CD4-positive, alpha-beta T cell treated with Interleukin-6 at 100 ng/mL for 8 hours (primary cell): ENCODE data around the gene RFC3.
"Not testable (repeated sequence)": the region's sequence is repeated elsewhere in the genome, so short reads cannot be mapped to it uniquely, and the experiment has no call there.

ENCODE experiments used
- DNase-seq: peaks from one replicate; pipeline ENCODE4 v3.0.0-alpha.2; 2020; ENCODE audit warnings: mixed read lengths, low spot score

RFC3 gene

DNA sequence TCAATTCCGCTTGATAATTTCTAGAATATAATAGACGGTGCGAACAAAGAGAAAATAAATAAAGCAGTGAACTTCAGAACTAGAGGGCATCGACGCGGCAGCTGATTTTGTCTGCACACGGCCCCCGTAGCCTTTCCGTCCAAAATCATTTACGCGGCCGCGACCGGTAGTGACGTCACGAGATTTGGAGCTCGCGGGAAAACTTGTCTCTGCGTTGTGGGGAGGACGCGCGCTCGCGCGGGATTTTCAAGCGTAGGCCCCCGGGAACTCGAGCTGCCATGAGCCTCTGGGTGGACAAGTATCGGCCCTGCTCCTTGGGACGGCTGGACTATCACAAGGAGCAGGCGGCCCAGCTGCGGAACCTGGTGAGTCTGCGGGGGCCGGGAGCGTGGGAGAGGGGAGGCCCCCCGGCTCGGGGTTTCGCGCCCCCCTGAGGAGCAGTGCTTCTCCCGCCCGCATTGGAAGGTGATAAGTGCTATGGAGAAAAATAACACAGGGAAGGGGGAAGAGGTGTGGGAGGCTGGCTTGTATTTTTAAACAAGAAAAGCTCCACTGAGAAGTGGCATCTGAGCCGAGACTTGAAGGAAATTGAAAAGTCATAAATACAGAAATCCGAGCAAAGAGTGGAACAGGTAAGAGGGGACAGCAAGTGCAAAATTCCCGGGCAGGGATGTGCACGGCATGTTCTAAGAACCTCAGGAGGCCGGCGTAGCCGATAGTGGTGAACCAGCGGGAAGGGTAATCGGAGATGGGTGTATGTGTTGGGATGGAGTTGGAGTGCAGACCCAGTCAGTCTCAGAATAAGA is at the start of gene RFC3:
Gene RFC3, plus strand, starts transcription at position 249 of the 806 bp plus-strand sequence. Its CDS starts 30 bp downstream, at position 279.
- peak; percentile 86 for DNase-seq

DNA sequence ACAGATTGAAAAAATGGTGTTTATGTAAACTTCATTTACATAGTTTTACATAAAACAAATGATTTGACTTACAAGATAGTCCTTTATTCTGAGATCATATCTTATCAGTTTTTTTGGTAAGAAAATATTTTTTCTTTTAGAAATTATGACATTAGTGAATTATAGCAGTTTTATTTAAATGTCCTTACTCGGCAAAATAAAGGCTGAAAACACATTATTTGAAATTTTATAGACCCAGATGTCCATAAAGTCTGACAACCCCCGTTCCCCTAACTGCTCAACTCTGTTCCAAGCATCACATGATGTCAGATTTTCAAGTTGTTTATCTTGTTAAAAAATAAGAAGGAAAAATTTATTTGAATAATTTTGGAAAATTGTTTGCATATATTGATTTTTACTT is 46.7 kb upstream of the RFC3 start:
- DNase-seq = no peak

GRCh38 chr13:33773790-33774462 is 44.0 kb upstream of the RFC3 start:
- no peak for DNase-seq

GRCh38 chr13:33775339-33776108 is 42.4 kb upstream of the RFC3 start:
- no peak for DNase-seq

DNA sequence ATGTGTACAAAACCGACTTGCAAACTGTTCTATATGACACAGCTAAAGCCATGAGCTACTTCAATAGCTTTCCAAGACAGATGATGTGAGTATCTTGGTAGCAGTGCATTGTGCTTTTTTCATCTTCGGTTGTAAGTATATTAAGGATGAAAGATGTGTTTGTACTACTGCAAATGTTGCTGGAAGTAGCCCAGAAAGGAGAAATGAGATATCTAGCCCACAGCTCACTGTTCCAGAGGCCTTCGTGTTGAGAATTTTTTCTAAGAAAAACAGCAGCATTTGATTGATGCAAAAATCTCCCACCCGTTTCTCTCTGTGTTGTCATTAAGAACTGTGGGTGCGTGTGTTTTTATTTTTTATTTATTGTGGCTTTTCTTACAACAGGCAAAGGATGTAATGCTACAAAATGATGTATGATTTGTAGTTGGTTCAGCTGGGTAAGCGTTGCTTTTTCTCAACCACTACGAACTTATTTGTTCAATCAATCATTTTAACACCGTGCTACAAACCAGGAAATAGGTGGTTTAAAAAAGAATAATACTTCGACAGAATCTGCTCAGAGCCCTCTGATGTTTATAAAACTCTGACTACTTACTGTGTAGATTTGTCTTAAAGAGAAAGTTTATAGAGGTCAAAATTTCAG is 41.6 kb upstream of the RFC3 start:
- DNase-seq = no peak

DNA sequence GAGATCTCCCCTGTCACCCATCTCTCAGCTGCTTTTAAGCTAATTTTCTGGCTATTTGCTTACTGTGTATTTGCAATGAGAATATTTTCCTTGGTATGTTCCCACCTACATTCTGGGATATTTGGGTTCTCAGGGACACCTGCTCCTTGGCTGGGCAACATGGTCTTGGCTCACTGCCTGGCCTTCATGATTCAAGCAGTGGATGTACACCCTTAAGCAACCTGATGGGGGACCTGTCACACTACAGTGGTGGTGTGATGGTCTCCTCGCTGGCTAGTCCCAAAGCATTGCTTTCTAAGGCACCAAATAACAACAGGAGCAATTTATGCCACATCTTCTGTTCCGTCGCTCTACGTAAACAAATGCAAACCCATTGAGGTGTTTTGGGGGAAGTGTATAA is 35.3 kb upstream of the RFC3 start:
- no peak for DNase-seq

DNA sequence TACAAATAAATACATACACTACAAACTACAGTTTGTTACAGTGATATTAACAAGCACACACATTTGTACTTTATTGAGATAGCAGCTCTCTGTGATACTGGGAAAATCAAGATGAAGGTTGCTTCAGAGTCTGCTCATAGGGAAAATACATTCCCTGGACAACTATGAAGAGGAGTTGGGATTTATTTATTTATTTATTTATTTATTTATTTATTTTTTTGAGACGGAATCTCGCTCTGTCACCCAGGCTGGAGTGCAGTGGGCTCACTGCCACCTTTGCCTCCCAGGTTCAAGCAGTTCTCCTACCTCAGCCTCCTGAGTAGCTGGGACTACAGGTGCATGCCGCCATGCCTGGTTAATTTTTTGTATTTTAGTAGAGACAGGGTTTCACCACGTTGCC is 34.7 kb upstream of the RFC3 start:
- DNase-seq = not testable (repeated sequence)

- no peak for DNase-seq
These were observed 33.2 kb upstream of the RFC3 start for GRCh38 chr13:33784738-33785137.

DNA sequence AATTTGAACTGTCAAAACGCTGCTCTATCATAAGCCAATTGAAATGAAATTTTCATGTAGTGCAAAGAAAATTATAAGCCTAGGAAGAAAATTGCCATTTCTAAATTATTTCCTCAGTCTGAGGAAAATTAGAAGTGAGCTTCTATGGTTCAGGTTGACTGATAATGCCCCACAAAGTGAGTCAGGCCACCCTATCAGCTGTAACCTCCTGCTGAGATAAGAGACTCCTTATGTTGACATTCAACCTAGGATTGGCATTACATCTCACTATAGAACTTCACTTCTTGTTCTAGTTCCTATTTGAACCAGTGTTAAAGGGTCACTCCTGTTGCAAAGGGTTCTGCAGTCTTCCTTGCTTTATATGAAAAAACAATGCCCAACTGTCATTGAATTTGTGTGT is 32.6 kb upstream of the RFC3 start:
- DNase-seq = no peak

- peak; percentile 1 for DNase-seq
These were observed 30.8 kb upstream of the RFC3 start for GRCh38 chr13:33787051-33787591.

DNA sequence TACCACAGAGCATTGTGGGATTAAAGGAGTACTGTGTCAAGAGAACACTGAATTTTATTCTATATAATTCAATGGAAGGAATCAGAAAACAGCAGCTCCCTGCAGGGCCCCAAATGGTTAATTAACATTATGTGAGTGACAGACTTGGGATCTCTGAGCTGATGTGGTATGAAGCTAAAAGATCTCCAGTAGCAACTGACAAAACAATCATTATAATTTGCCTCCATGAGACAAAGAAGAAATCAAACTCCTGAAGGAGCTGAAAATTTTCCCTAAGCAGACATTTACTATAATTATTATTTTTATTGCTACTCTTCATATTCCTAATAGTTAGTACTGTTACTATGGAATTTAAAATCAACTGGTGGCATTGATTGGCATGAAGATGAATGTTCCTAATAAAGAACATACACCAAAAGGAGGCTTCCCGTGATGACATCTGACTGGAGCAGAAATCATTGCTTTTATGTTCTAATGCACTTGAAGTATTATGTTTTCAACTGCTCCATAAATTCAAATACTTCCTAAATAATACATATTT is 28.8 kb upstream of the RFC3 start:
- DNase-seq = no peak

DNA sequence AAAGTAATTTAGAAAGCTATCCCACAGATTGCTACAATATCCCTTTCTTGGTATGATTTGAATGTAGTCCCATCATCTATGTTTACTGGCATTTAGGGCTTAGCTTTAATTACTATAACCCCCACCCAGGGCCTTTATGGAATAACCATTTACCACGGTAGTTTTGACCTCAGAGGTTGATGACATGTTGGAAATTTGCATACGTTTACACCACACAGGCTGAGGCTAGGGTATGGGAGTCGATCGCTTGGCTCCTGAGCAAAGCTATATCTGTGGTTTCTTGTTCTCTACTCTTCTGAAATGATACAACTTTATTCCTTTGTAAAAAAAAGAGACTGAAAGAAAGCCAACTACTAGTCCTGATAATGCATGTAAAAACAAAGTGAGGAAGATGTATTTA is 28.2 kb upstream of the RFC3 start:
- no peak for DNase-seq

DNA sequence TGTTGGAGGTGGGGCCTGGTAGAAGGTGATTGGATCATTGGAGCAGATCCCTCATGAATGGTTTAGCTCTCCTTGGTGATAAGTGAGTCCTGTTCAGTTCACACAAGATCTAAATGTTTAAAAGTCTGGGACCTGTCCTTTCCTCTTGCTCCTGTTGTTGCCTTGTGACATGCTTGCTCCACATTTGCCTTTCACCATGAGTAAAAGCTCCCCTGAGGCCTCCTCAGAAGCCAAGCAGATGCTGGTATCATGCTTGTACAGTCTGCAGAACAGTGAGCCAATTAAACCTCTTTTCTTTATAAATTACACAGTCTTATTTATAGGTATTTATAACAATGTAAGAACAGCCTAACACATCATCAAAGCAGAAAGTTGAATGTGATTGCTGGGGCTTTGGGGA is 24.2 kb upstream of the RFC3 start:
- DNase-seq = no peak

- no peak for DNase-seq
These were observed 23.4 kb upstream of the RFC3 start for GRCh38 chr13:33794576-33794975.

GRCh38 chr13:33796095-33796494 is 21.9 kb upstream of the RFC3 start:
- no peak for DNase-seq

GRCh38 chr13:33797622-33798021 is 20.3 kb upstream of the RFC3 start:
- DNase-seq = no peak

GRCh38 chr13:33798023-33798422 is 19.9 kb upstream of the RFC3 start:
- DNase-seq = no peak

DNA sequence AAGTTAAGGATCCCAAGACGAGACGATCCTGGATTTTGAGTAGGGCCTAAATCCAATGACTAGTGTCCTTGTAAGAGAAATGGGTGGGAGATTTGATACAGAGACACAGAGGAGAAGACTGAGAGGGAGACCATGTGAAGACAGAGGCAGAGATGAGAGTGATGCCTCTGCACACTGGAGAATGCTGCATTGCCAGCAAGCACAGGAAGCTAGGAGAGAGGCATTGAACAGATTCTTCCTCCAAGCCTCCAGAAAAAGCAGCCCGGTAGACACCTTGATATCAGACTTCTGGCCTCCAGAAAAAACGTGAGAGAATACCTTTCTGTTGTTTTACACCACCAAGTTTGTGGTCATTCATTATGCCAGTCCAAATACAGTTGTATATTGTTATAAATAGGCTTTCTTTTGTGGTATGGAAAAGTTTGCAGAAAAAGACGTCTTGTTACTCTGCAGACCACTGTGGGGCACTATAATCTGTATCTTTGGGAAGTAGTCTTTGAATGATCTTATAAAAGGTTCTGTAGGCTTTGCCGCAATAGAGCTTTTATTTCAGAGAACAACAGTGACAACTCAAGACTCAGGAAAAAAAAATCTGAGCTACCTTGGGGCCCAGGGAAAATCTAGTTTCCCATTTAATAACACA is 17.9 kb upstream of the RFC3 start:
- DNase-seq = no peak

GRCh38 chr13:33800646-33801186 is 17.2 kb upstream of the RFC3 start:
- no peak for DNase-seq

- no peak for DNase-seq
These were observed 11.3 kb upstream of the RFC3 start for GRCh38 chr13:33806470-33807248.
